Stimulated activated CD4-positive, alpha-beta T cell treated with anti-CD3 and anti-CD28 coated beads, TNF-alpha, amount 100 ng/mL, for 24 hours (primary cell): ENCODE data around the gene OPCML.

Experiments used
- DNase-seq, 3 experiments: peaks; one replicate each; pipeline ENCODE4 v3.0.0-alpha.2; 2020; ENCODE audit warnings: low read depth in 3 of 3

Gene OPCML

GRCh38 chr11:132621976-132622580, 910.2 kb downstream of the OPCML start:
- no peak for DNase-seq

GRCh38 chr11:132620423-132620822, 911.9 kb downstream of the OPCML start:
- DNase-seq, result no peak

GRCh38 chr11:132610791-132611190, 921.5 kb downstream of the OPCML start:
- DNase-seq, result no peak

- DNase-seq, result no peak
Measured at GRCh38 chr11:132610216-132610615, 922.1 kb downstream of the OPCML start.

GRCh38 chr11:132607575-132607974, 924.7 kb downstream of the OPCML start:
- no peak for DNase-seq

- no peak for DNase-seq
Measured at GRCh38 chr11:132605825-132606570, 926.3 kb downstream of the OPCML start.

DNA sequence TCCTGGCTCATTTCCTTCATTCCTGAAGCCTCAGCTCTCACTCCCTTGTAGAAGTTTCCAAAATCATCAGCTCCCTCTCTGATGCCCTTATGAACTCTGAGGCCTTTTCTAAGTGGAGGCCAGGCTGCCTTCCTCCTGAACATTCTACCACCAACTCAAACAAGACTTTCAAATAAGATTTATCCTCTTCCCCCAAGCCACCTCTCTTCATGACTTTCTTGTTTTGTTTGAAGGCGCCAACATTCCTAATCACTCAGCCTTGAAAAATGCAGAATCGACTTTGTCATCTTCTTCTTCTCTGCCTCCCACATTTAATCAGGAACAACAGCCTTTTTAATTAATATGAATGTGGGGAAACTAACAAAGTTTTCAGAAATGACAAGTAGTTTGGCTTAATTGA, 927.9 kb downstream of the OPCML start:
- no peak for DNase-seq

DNA sequence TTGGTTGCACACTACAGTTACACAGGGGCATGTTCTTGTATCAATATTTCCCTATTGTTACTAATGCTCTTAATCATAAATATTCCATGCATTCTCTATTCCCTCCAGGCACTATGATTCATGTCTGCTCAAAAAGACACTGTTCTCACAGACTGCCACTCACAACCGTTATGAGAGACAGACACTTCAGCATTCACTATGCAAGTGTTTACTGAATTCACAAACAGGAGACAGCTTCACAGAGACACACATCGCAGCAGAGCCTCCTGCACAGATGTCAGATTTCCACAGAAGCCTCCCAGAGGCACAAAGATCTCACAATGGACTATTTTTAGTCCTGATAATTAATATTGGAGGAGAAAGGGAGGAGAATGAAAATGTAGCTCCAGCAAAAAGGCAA, 930.4 kb downstream of the OPCML start:
- DNase-seq, result no peak

- no peak for DNase-seq
Measured at GRCh38 chr11:132595711-132596134, 936.6 kb downstream of the OPCML start.

DNA sequence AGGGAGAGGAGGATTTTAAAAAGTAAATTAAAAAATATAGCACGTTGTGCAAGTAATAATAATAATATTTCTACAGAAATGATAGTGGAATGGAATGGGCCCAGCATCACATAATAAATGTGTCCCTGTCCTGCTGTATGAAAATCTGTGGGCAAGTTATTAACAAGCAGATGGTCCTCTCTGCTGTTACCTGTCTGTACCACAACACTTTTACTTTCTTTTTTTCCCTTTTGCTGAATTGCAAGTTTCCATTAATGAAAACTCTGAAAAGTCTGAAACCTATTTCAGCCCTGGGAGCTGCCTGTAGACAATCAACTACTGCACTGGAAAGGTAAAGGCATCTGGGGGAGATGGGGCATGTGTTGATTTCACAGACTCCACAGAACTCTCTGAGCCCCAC, 937.1 kb downstream of the OPCML start:
- no peak for DNase-seq

- no peak for DNase-seq
Measured at GRCh38 chr11:132590986-132591385, 941.3 kb downstream of the OPCML start.

DNA sequence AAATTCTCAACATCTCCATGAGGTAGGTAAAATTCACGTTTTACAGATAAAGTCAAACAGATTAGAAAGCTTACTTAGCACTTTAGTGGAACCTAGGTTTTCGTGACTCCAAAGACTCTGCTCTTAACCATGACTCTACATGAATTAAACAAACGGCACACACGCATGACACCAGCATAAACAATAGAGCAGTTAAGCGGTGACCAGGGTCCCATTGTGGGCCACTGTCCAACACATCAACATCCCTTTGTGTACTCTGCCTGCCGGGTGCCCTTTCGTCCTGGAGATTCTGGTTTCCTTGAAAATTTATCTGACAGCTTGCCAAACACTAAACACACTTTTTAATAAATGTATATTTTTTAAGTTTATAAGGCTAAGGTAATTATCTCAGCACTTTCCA, 941.7 kb downstream of the OPCML start:
- no peak for DNase-seq

DNA sequence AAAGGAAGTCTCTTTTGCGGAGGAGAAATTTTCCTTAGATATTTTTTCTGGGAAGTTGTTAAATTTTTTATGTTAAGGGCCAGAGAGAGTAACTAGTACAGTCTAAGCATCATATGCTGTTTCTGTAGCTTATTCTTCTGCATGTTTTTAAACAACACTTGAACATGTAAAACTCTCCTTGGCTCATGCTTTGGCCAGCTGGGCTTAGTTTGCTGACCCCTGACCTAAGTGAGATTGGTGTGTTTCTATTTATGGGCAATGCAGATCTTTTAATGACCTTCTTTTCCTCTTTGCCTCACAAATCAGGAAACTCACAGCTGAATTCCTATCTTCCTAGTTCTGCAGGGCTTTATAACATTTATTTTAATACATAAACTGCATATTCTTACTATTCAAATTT, 942.5 kb downstream of the OPCML start:
- DNase-seq, result no peak

DNA sequence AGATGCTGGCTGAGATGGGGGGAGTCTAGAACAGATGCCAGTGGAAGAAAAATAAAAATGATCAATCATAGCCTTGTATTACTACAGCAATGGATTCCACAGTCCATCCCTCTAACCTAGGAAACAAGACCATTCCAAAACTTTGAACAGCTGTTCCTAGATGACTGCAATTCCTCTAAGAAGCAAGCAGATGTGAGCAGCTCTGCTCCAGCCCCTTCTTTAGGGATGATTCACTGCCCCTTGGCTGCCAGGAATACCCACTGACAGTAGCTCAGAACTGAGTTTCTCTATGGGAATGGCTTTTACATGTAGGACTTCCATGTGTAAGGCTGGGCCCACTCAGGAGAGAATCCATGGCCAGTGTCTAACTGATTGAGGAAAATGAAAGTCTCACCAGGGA, 943.9 kb downstream of the OPCML start:
- DNase-seq, result no peak

DNA sequence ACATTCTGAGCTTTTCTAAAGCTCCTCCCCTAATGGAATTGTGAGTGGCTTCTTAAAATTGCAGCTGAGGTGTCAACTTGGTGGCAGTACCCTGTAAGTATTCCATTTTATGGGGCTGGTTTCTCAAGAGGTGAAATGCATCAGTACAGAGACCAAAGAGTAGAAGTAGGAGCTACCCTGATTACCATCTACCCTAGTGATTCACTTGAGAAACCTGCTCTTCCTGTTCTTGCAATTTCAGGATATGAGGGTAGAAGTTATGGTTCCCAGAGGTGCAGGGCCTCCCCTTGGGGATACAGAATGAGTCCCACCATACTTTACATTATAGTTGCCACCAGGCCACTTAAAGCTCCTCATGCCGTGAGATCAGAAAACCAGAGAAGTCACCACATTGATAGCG, 944.6 kb downstream of the OPCML start:
- DNase-seq, result no peak

DNA sequence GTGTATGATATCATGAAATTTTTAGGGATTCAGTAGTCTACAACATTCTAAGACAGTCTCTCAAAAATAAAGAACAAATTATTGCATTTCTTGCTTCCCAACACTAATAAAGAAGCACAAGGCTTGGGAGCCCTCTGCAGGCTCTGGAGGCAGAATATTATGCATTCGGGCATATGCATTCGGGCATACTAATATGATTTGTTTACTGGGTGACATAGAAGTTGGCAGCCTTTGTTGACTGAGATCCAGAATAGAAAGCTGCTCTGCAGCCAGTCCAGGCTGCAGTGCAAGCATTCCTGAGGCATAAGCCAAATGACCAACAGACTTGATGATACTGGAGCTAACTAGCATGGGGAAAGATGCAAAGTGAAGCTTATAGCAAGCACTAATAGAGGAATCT, 945.5 kb downstream of the OPCML start:
- DNase-seq, result no peak

DNA sequence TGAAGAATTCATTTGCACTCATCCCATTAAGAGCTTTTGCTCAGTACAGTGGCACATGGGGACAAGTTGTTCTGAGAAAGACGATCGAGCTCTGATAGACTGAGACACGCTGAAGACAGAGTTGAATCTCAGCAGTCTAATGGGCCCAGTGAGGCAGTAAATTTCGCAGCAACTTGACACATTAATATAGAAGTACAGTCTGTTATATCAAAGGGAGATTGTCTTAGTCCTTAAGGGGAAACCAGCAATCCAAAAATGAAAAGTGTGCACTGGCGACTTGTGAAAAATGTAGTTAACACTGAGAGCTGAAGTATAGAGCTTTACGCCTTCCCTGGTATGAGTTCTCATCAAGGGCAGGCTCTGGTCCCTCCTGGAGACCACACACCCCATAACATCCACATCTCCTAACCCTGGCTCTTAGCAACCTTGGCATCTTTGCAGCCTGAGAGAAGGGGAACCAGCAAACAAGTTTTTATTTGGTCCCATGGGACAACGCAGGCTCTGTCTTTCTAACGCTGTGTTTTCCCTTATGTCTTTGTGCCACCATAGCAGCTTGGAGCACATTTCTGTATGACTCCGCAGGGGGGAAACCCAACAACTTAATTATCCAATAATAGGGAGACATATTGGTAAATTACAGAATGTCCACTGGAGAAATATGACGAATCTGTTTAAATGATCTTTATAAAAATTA, 952.5 kb downstream of the OPCML start:
- no peak for DNase-seq

- no peak for DNase-seq
Measured at GRCh38 chr11:132579136-132579535, 953.2 kb downstream of the OPCML start.

- DNase-seq, result no peak
Measured at GRCh38 chr11:132578580-132578979, 953.7 kb downstream of the OPCML start.

DNA sequence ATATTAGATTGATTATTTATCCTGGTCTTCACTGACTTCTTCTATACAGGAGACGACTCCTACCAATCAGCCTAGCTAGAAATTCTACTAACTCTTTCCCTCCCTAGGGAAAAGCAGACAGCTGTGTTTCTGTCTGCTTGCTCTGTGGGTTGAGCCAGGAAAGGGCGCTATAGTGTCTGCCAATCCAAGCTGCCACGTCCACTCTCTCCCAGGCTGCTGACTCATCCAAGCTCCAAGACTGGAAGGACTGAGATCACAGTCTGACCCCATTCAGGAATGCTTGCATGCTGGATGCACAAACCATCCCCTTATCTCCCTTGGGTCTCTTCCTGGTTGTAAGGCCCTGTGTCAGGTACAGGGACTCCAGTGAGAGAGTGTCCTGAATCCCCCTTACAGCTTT, 955.6 kb downstream of the OPCML start:
- DNase-seq, result no peak

GRCh38 chr11:132564091-132564885, 968.0 kb downstream of the OPCML start:
- DNase-seq, result no peak

DNA sequence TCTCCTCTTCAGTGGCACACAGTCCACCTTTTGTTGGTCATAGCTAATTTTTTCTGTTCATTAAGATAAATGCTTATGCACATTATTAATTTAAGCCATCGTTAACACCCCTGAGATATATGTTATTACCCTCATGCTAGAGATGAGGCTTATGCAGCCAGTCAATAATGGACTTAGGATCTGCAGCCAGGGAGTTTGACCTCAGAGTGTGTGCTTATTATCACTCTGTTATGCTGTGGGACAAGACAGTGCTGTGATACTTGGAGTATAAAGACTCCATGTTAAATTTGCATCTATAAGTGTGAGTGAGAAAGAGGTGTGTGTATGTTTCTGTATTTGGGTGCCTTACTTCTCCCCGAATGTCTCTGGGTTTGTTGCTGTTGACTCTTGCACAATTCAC, 969.3 kb downstream of the OPCML start:
- DNase-seq, result no peak
